Mucosa of descending colon (tissue), 3 donors: ENCODE results near the gene COL21A1. TPM values are rescaled to one million over a fixed set of nuclear protein-coding genes. Genes with fewer than 3 reads are reported as not detected.

ENCODE experiments used
- ATAC-seq: fragments of 200-7000 bp; cut with Tn5 transposase; one replicate; pipeline ENCODE4 v1.9.1; 2020; ENCODE audit warnings: mild to moderate bottlenecking, moderate library complexity
- DNase-seq, 3 donors: peaks; one replicate each; pipeline ENCODE4 v3.0.0-alpha.2; 2020
- H3K36me3 ChIP-seq: fragments of 200-600 bp; one replicate; pipeline ENCODE4 v1.8.0; 2021; ENCODE audit warnings: low read depth, mild to moderate bottlenecking
- H3K4me1 ChIP-seq: fragments of 200-600 bp; one replicate; pipeline ENCODE4 v1.8.0; 2021; ENCODE audit warnings: low read depth, mild to moderate bottlenecking
- H3K4me3 ChIP-seq: fragments of 200-600 bp; one replicate; pipeline ENCODE4 v1.8.0; 2021; ENCODE audit warnings: mild to moderate bottlenecking
- H3K9me3 ChIP-seq: fragments of 200-600 bp; one replicate; pipeline ENCODE4 v1.8.0; 2021; ENCODE audit warnings: mild to moderate bottlenecking
- intact Hi-C, 2 donors: fragments of 100-400 bp; cut with DNase I in 1 of 2; cut with micrococcal nuclease in 1 of 2; formaldehyde crosslinking; loops; one replicate each; pipeline versions ENCODE4 v1.11.0 to v1.11.1; 2022; cut with DNase I, micrococcal nuclease
- total RNA-seq, 3 donors: library from RNA; stranded (reverse); fragmentation: NEBNext Ultra II Directional in 2 of 3; extraction: Animal tissue kit (Norgen Biotek cat#: 25700) in 2 of 3; gene quantifications; one replicate each; pipeline versions ENCODE4 v1.2.1 to v1.2.4, GENCODE V29; 2021 to 2023
- TF ChIP-seq, protein P1 (sequence below): fragments of 200-600 bp; IDR thresholded peaks from one replicate; pipeline ENCODE4 v1.8.0; 2022; ENCODE audit warnings: antibody characterized with exemption, mild to moderate bottlenecking
- donor health status: DM: no; HTN: no; CAD: no; lungs with moderate emphysema.
- donor health status: DM: no; HTN: no; CAD: no.
- donor health status: DM: no; HTN: yes; CAD: no.

The COL21A1 gene
- total RNA-seq, 3 donors from 2014 or later: 0.35 to 20.5 (median 2.1) TPM

DNA sequence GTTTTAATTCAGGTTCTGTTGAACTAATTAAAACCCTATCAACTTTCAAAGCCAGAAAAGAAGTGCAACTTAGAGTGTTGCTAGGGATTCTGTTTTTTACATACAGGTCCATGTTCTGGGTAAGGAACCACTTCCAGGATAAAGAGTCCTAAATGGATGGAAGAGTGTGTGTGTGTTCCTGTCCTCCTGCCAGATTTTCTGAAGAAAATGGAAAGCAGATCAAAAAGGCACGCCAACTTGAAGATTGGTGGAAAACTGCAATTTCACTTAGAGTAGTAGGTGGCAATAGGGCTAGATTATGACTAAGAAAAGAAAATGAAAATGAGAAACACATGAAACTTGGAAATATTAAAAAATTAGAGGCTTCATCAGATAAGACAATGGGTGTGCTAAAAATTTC is 85.3 kb downstream of the COL21A1 start:
- DNase-seq: no peak
- intact Hi-C loops: no loop called here
- Histone ChIP-seq H3K9me3 (no peaks in the 10 kb centered on the region), H3K36me3 (no peaks in the 10 kb centered on the region), H3K4me3 (no peak overlapping the region), H3K4me1 (no peaks in the 10 kb centered on the region)
- TF ChIP-seq, protein P1, sequence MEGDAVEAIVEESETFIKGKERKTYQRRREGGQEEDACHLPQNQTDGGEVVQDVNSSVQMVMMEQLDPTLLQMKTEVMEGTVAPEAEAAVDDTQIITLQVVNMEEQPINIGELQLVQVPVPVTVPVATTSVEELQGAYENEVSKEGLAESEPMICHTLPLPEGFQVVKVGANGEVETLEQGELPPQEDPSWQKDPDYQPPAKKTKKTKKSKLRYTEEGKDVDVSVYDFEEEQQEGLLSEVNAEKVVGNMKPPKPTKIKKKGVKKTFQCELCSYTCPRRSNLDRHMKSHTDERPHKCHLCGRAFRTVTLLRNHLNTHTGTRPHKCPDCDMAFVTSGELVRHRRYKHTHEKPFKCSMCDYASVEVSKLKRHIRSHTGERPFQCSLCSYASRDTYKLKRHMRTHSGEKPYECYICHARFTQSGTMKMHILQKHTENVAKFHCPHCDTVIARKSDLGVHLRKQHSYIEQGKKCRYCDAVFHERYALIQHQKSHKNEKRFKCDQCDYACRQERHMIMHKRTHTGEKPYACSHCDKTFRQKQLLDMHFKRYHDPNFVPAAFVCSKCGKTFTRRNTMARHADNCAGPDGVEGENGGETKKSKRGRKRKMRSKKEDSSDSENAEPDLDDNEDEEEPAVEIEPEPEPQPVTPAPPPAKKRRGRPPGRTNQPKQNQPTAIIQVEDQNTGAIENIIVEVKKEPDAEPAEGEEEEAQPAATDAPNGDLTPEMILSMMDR: no peak
- ATAC-seq: no peak

DNA sequence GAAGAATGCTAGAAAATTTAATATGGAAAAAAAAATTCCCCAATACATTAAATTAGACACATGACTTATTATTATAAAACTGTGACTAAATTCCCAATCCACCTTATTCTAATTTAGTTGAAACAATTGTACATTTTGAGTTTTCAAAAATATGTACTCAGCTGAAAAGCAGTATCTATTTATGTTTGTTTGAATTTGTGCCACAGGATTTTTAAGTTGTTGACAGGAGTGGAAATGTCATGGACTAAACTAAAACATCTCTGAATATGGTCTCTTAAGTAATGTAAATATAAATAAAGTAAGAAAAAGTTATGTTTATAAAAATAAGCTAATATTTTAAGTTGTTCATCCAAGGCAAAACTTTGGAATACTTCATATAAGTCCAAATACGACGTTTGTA is 86.9 kb downstream of the COL21A1 start:
- no peak for ATAC-seq
- TF ChIP-seq, protein P1: no peak
- DNase-seq: no peak
- H3K9me3 ChIP-seq: no peaks in the 10 kb centered on the region
- no peak overlapping the region for H3K4me3 ChIP-seq
- intact Hi-C loops: no loop called here
- H3K36me3 ChIP-seq: no peaks in the 10 kb centered on the region
- H3K4me1 ChIP-seq: no peaks in the 10 kb centered on the region

GRCh38 chr6:56158571-56158970 is 88.8 kb downstream of the COL21A1 start:
- Histone ChIP-seq H3K36me3 (no peaks in the 10 kb centered on the region), H3K4me1 (no peaks in the 10 kb centered on the region), H3K4me3 (no peak overlapping the region), H3K9me3 (peaks cover 5% of the 10 kb centered on the region)
- intact Hi-C loops: no loop called here
- DNase-seq (no peak), ATAC-seq (no peak)
- TF ChIP-seq, protein P1: no peak

- Histone ChIP-seq H3K4me1 (no peaks in the 10 kb centered on the region), H3K9me3 (peaks cover 5% of the 10 kb centered on the region), H3K4me3 (no peak overlapping the region), H3K36me3 (no peaks in the 10 kb centered on the region)
- TF ChIP-seq, protein P1: no peak
- intact Hi-C loops: no loop called here
- DNase-seq: no peak
- ATAC-seq: no peak
Measured at GRCh38 chr6:56156643-56157042, 90.7 kb downstream of the COL21A1 start.

- no peak for ATAC-seq
- no peak overlapping the region for H3K4me3 ChIP-seq
- H3K36me3 ChIP-seq: no peaks in the 10 kb centered on the region
- peaks cover 5% of the 10 kb centered on the region for H3K9me3 ChIP-seq
- H3K4me1 ChIP-seq: no peaks in the 10 kb centered on the region
- DNase-seq: no peak
- TF ChIP-seq, protein P1: no peak
- intact Hi-C loops: no loop called here
Measured at GRCh38 chr6:56155634-56156141, 91.7 kb downstream of the COL21A1 start.

- ATAC-seq (no peak), DNase-seq (no peak)
- intact Hi-C loops: no loop called here
- H3K36me3 ChIP-seq: no peaks in the 10 kb centered on the region
- TF ChIP-seq, protein P1: no peak
- H3K4me1 ChIP-seq: no peaks in the 10 kb centered on the region
- H3K4me3 ChIP-seq: no peak overlapping the region
- H3K9me3 ChIP-seq: peaks cover 5% of the 10 kb centered on the region
Measured at GRCh38 chr6:56154076-56154475, 93.3 kb downstream of the COL21A1 start.
